Activated CD8-positive, alpha-beta memory T cell treated with anti-CD3 and anti-CD28 coated beads, Interleukin-2, amount 10 ng/mL, durations not matched to agents 7 days and 5 days (primary cell): Measurements from ENCODE around the gene POFUT2. TPM values are rescaled to one million over a fixed set of nuclear protein-coding genes. Genes with fewer than 3 reads are reported as not detected.

ENCODE experiments used
- ATAC-seq: fragments of 150-1000 bp; cut with Tn5 transposase; one replicate; pipeline ENCODE4 v1.10.0; 2021; ENCODE audit warnings: moderate library complexity
- CTCF ChIA-PET: fragments of 350-600 bp; sonication (Branson Sonifier 250); formaldehyde crosslinking; loops from one replicate; lab custom pipeline; 2021; ENCODE audit warnings: antibody characterized with exemption; lab: Charles Lee
- DNase-seq: peaks from one replicate; pipeline ENCODE4 v3.0.0-alpha.2; 2020
- H3K27ac Mint-ChIP-seq: one replicate; pipeline ENCODE4 v1.8.0; 2021; ENCODE audit warnings: mild to moderate bottlenecking, mixed read lengths
- H3K27me3 Mint-ChIP-seq: one replicate; pipeline ENCODE4 v1.8.0; 2021; ENCODE audit warnings: mixed read lengths
- H3K36me3 Mint-ChIP-seq: one replicate; pipeline ENCODE4 v1.8.0; 2021; ENCODE audit warnings: mild to moderate bottlenecking, mixed read lengths
- H3K4me1 Mint-ChIP-seq: one replicate; pipeline ENCODE4 v1.8.0; 2021; ENCODE audit warnings: mixed read lengths
- H3K4me3 Mint-ChIP-seq: one replicate; pipeline ENCODE4 v1.8.0; 2021; ENCODE audit warnings: mild to moderate bottlenecking, moderate library complexity, mixed read lengths
- H3K9me3 Mint-ChIP-seq: one replicate; pipeline ENCODE4 v1.8.0; 2022; ENCODE audit warnings: low read depth, mixed read lengths
- total RNA-seq, 2 experiments: library from RNA; stranded (reverse); gene quantifications; one replicate each; pipeline ENCODE4 v1.2.3, GENCODE V29; 2021

POFUT2 gene
- total RNA-seq, 2 experiments from 2014 or later, result 16.4 to 19.5 TPM

- H3K36me3 Mint-ChIP-seq, result peaks cover 28% of the 10 kb centered on the region
- DNase-seq (no peak), ATAC-seq (no peak)
- CTCF ChIA-PET, result interaction anchor here (0.8 to 1.9 kb wide), 3 partner anchors 9 to 124 kb away, joined by 3 to 4 read pairs (median 3); no protein-coding TSS in a partner anchor
- no peak overlapping the region for H3K4me3 Mint-ChIP-seq
- H3K4me1 Mint-ChIP-seq, result peaks cover 28% of the 10 kb centered on the region
- H3K9me3 Mint-ChIP-seq, result no peaks in the 10 kb centered on the region
- H3K27me3 Mint-ChIP-seq, result peaks cover 10% of the 10 kb centered on the region
- H3K27ac Mint-ChIP-seq, result no peak overlapping the region
Observed at GRCh38 chr21:45262041-45262581, 25.6 kb downstream of the POFUT2 start.

- ATAC-seq, result no peak
- DNase-seq, result peak; percentile 22
- no peak overlapping the region for H3K27ac Mint-ChIP-seq
- peaks cover 20% of the 10 kb centered on the region for H3K36me3 Mint-ChIP-seq
- no peak overlapping the region for H3K4me3 Mint-ChIP-seq
- peaks cover 10% of the 10 kb centered on the region for H3K27me3 Mint-ChIP-seq
- no peaks in the 10 kb centered on the region for H3K9me3 Mint-ChIP-seq
- H3K4me1 Mint-ChIP-seq, result peaks cover 28% of the 10 kb centered on the region
- CTCF ChIA-PET, result no interaction called here
Observed at GRCh38 chr21:45261093-45261492, 26.6 kb downstream of the POFUT2 start.

- Mint-ChIP-seq H3K36me3 (peaks cover 13% of the 10 kb centered on the region), H3K27ac (no peak overlapping the region), H3K9me3 (no peaks in the 10 kb centered on the region), H3K27me3 (peaks cover 10% of the 10 kb centered on the region), H3K4me3 (no peak overlapping the region), H3K4me1 (peaks cover 28% of the 10 kb centered on the region)
- CTCF ChIA-PET, result no interaction called here
- DNase-seq, result peak; percentile 23
- no peak for ATAC-seq
Observed at GRCh38 chr21:45260191-45260825, 27.4 kb downstream of the POFUT2 start.

- H3K4me3 Mint-ChIP-seq, result no peak overlapping the region
- H3K4me1 Mint-ChIP-seq, result peaks cover 30% of the 10 kb centered on the region
- H3K27me3 Mint-ChIP-seq, result peaks cover 14% of the 10 kb centered on the region
- DNase-seq, result peak; percentile 16
- H3K9me3 Mint-ChIP-seq, result no peaks in the 10 kb centered on the region
- H3K36me3 Mint-ChIP-seq, result peaks cover 6% of the 10 kb centered on the region
- no peak for ATAC-seq
- CTCF ChIA-PET, result interaction anchor here (1.2 kb wide), 1 partner anchor 24 kb away, joined by 3 read pairs; no protein-coding TSS in a partner anchor
- H3K27ac Mint-ChIP-seq, result no peak overlapping the region
Observed at GRCh38 chr21:45259206-45259840, 28.4 kb downstream of the POFUT2 start.

- Mint-ChIP-seq H3K4me1 (peaks cover 30% of the 10 kb centered on the region), H3K4me3 (no peak overlapping the region), H3K27ac (no peak overlapping the region), H3K36me3 (no peaks in the 10 kb centered on the region), H3K9me3 (no peaks in the 10 kb centered on the region), H3K27me3 (peaks cover 14% of the 10 kb centered on the region)
- CTCF ChIA-PET, result interaction anchor here (1.2 kb wide), 1 partner anchor 23 kb away, joined by 3 read pairs; no protein-coding TSS in a partner anchor
- ATAC-seq (no peak), DNase-seq (peak; percentile 35)
Observed at GRCh38 chr21:45258466-45258865, 29.2 kb downstream of the POFUT2 start.

GRCh38 chr21:45257673-45258341 is 29.9 kb downstream of the POFUT2 start:
- H3K4me1 Mint-ChIP-seq, result peaks cover 30% of the 10 kb centered on the region

GRCh38 chr21:45256912-45257672 is 30.6 kb downstream of the POFUT2 start:
- DNase-seq (peak; percentile 76), ATAC-seq (peak; percentile 87)
- H3K27ac Mint-ChIP-seq, result peak overlapping the region; percentile 61
- no peak overlapping the region for H3K4me3 Mint-ChIP-seq
- H3K36me3 Mint-ChIP-seq, result no peaks in the 10 kb centered on the region
- H3K9me3 Mint-ChIP-seq, result no peaks in the 10 kb centered on the region
- H3K27me3 Mint-ChIP-seq, result peaks cover 18% of the 10 kb centered on the region
- peaks cover 30% of the 10 kb centered on the region for H3K4me1 Mint-ChIP-seq
- CTCF ChIA-PET, result interaction anchor here (0.7 to 1.8 kb wide), 7 partner anchors 19 to 182 kb away, joined by 3 to 8 read pairs (median 3); no protein-coding TSS in a partner anchor

More at GRCh38 chr21:45257673-45258341, 29.9 kb downstream of the POFUT2 start:
- Mint-ChIP-seq H3K27ac (no peak overlapping the region), H3K27me3 (peaks cover 18% of the 10 kb centered on the region), H3K9me3 (no peaks in the 10 kb centered on the region), H3K4me3 (no peak overlapping the region), H3K36me3 (no peaks in the 10 kb centered on the region)
- no peak for ATAC-seq
- DNase-seq, result peak; percentile 31
- CTCF ChIA-PET, result interaction anchor here (1.0 to 1.1 kb wide), 2 partner anchors 106 to 182 kb away, joined by 3 to 4 read pairs; no protein-coding TSS in a partner anchor

- Mint-ChIP-seq H3K9me3 (no peaks in the 10 kb centered on the region), H3K4me1 (peaks cover 29% of the 10 kb centered on the region), H3K36me3 (no peaks in the 10 kb centered on the region), H3K4me3 (no peak overlapping the region), H3K27ac (peak overlapping the region; percentile 61), H3K27me3 (peaks cover 18% of the 10 kb centered on the region)
- no peak for DNase-seq
- CTCF ChIA-PET, result interaction anchor here (0.7 to 1.8 kb wide), 6 partner anchors 19 to 118 kb away, joined by 3 to 8 read pairs (median 4); no protein-coding TSS in a partner anchor
- ATAC-seq, result peak; percentile 48
Observed at GRCh38 chr21:45256021-45256911, 31.4 kb downstream of the POFUT2 start.

GRCh38 chr21:45255381-45256020 is 32.2 kb downstream of the POFUT2 start:
- H3K36me3 Mint-ChIP-seq, result no peaks in the 10 kb centered on the region
- peaks cover 19% of the 10 kb centered on the region for H3K27me3 Mint-ChIP-seq
- CTCF ChIA-PET, result interaction anchor here (1.2 to 1.8 kb wide), 2 partner anchors 12 to 117 kb away, joined by 3 to 8 read pairs; no protein-coding TSS in a partner anchor
- no peak overlapping the region for H3K27ac Mint-ChIP-seq
- no peaks in the 10 kb centered on the region for H3K9me3 Mint-ChIP-seq
- peak; percentile 25 for ATAC-seq
- DNase-seq, result peak; percentile 56
- peaks cover 29% of the 10 kb centered on the region for H3K4me1 Mint-ChIP-seq
- peak overlapping the region; percentile 26 for H3K4me3 Mint-ChIP-seq

GRCh38 chr21:45254460-45254930 is 33.2 kb downstream of the POFUT2 start:
- peaks cover 26% of the 10 kb centered on the region for H3K27me3 Mint-ChIP-seq

More at GRCh38 chr21:45254460-45254930, 33.2 kb downstream of the POFUT2 start:
- H3K9me3 Mint-ChIP-seq, result no peaks in the 10 kb centered on the region
- H3K36me3 Mint-ChIP-seq, result no peaks in the 10 kb centered on the region
- DNase-seq, result no peak
- CTCF ChIA-PET, result interaction anchor here (1.2 kb wide), 1 partner anchor 11 kb away, joined by 3 read pairs; no protein-coding TSS in a partner anchor
- H3K4me3 Mint-ChIP-seq, result no peak overlapping the region
- peaks cover 29% of the 10 kb centered on the region for H3K4me1 Mint-ChIP-seq
- no peak for ATAC-seq
- no peak overlapping the region for H3K27ac Mint-ChIP-seq
